Neural cell (in vitro differentiated cells): Measurements from ENCODE around the gene LTBP1. TPM values are rescaled to one million over a fixed set of nuclear protein-coding genes. Genes with fewer than 3 reads are reported as not detected.
A peak's percentile ranks its signal among the peaks of the same experiment; 100 is the strongest.

ENCODE experiments used
- H2AFZ ChIP-seq: fragments of 200-600, 300-800 bp; sonication (generic), shearing (Covaris generic); 2 replicates; pipeline ENCODE4 v1.6.0; 2014; ENCODE audit warnings: low read depth, mild to moderate bottlenecking, antibody characterized with exemption, low read length, moderate library complexity
- H3F3A ChIP-seq: fragments of 200-600 bp; shearing (Covaris generic); 2 replicates; pipeline ENCODE4 v1.6.1; 2016; ENCODE audit warnings: mild to moderate bottlenecking, moderate library complexity, mixed read lengths, antibody characterized with exemption, low read length; ENCODE audit not compliant: insufficient read depth, poor library complexity, severe bottlenecking
- H3K27ac ChIP-seq: fragments of 200-600, 300-800 bp; sonication (generic), shearing (Covaris generic); 2 replicates; pipeline ENCODE4 v1.5.1; 2014; ENCODE audit warnings: mild to moderate bottlenecking, low read length, moderate library complexity
- H3K27me3 ChIP-seq: fragments of 300-800, 200-600 bp; sonication (generic), shearing (Covaris generic); 2 replicates; pipeline ENCODE4 v1.6.0; 2014; ENCODE audit warnings: mild to moderate bottlenecking, low read depth, low read length, moderate library complexity; ENCODE audit not compliant: insufficient read depth
- H3K36me3 ChIP-seq: fragments of 300-800, 200-600 bp; sonication (generic), shearing (Covaris generic); 2 replicates; pipeline ENCODE4 v1.5.1; 2014; ENCODE audit warnings: mild to moderate bottlenecking, antibody characterized with exemption, low read length, moderate library complexity; ENCODE audit not compliant: insufficient read depth
- H3K4me2 ChIP-seq: fragments of 300-800, 200-600 bp; sonication (generic), shearing (Covaris generic); 2 replicates; pipeline ENCODE4 v1.6.0; 2014; ENCODE audit warnings: mild to moderate bottlenecking, low read length
- H3K4me3 ChIP-seq: fragments of 300-800, 200-600 bp; sonication (generic), shearing (Covaris generic); 2 replicates; pipeline ENCODE4 v1.5.1; 2014; ENCODE audit warnings: mild to moderate bottlenecking, low read length, moderate library complexity
- H3K79me2 ChIP-seq: fragments of 200-600 bp; shearing (Covaris generic); replicated peaks from 2 replicates; pipeline ENCODE4 v1.6.0; 2014; ENCODE audit warnings: mild to moderate bottlenecking, low read length, moderate library complexity; ENCODE audit not compliant: insufficient read depth
- H3K9ac ChIP-seq: fragments of 300-800, 200-600 bp; sonication (generic), shearing (Covaris generic); 2 replicates; pipeline ENCODE4 v1.6.1; 2016; ENCODE audit warnings: mild to moderate bottlenecking, low read length, mixed read lengths
- H3K9me2 ChIP-seq: fragments of 200-600 bp; shearing (Covaris generic); 2 replicates; pipeline ENCODE4 v1.6.1; 2016; ENCODE audit warnings: mild to moderate bottlenecking, low read length, mixed read lengths; ENCODE audit not compliant: insufficient read depth
- H3K9me3 ChIP-seq: fragments of 200-600, 300-800 bp; sonication (generic), shearing (Covaris generic); 2 replicates; pipeline ENCODE4 v1.6.1; 2016; ENCODE audit warnings: mild to moderate bottlenecking, mixed run types, low read length, moderate library complexity, mixed read lengths
- H4K20me1 ChIP-seq: fragments of 200-600 bp; shearing (Covaris generic); 2 replicates; pipeline ENCODE4 v1.6.1; 2016; ENCODE audit warnings: mild to moderate bottlenecking, mixed run types; ENCODE audit not compliant: insufficient read depth
- EP300 ChIP-seq: fragments of 450-650 bp; conservative IDR thresholded peaks from 2 replicates; pipeline ENCODE4 v1.6.1; 2014; ENCODE audit warnings: antibody characterized with exemption, mild to moderate bottlenecking, moderate library complexity; ENCODE audit not compliant: poor library complexity, severe bottlenecking
- EZH2 ChIP-seq: fragments of 200-600, 300-800 bp; shearing (Covaris generic), sonication (generic); IDR thresholded peaks from 2 replicates; pipeline ENCODE4 v1.6.1; 2014; ENCODE audit warnings: antibody characterized with exemption, low read length, borderline replicate concordance, mild to moderate bottlenecking; ENCODE audit not compliant: insufficient read depth, poor library complexity, severe bottlenecking
- MXI1 ChIP-seq: fragments of 450-650 bp; conservative IDR thresholded peaks from 2 replicates; pipeline ENCODE4 v1.6.1; 2014; ENCODE audit warnings: antibody characterized with exemption, mild to moderate bottlenecking; ENCODE audit not compliant: poor library complexity, severe bottlenecking
- POLR2AphosphoS5 ChIP-seq: IDR thresholded peaks from 2 replicates; pipeline ENCODE4 v1.6.1; 2012
- RAD21 ChIP-seq: fragments of 450-650 bp; conservative IDR thresholded peaks from 2 replicates; pipeline ENCODE4 v1.6.1; 2014; ENCODE audit warnings: antibody characterized with exemption, mild to moderate bottlenecking, moderate library complexity
- SMC3 ChIP-seq: fragments of 450-650 bp; conservative IDR thresholded peaks from 2 replicates; pipeline ENCODE4 v1.6.1; 2014; ENCODE audit warnings: antibody characterized with exemption, mild to moderate bottlenecking, moderate library complexity; ENCODE audit not compliant: poor library complexity
- TAF1 ChIP-seq: IDR thresholded peaks from 2 replicates; pipeline ENCODE4 v1.6.1; 2012; ENCODE audit warnings: low read depth
- polyA plus RNA-seq: library from polyadenylated mRNA; depleted of rRNA; stranded (reverse); fragments of >200 nt; gene quantifications from 2 replicates; pipeline ENCODE4 v1.2.3, GENCODE V29; 2014
- TF ChIP-seq, protein P1 (sequence below): fragments of 450-650 bp; IDR thresholded peaks from 2 replicates; pipeline ENCODE4 v1.5.1; 2014; ENCODE audit warnings: antibody characterized with exemption, mild to moderate bottlenecking, moderate library complexity; ENCODE audit not compliant: poor library complexity, severe bottlenecking
- TF ChIP-seq, protein P2 (sequence below): IDR thresholded peaks from 2 replicates; pipeline ENCODE4 v1.6.1; 2012; ENCODE audit warnings: borderline replicate concordance

Gene LTBP1
- polyA plus RNA-seq, 1 donor from 2014 or later, result 1.8 TPM

DNA sequence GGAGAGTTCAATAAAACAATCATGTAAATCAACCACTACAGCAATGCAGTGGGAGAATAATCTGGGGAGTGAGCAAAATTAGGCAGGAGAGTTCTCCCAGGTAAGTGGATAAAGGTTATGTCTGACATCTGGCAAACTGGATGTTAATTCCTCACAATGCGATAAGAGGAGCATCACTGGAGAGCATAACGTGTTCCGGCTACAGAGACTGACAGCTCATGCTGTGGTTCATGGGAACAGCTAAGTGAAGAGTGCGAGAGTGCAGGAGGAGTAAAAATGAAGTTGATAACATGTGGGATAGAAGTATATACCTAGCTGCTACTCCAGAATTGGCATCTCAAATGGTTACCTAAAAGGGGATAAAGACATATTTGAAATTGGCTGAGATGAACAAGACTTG is 153.2 kb downstream of the LTBP1 start:
- H3K79me2 ChIP-seq, result no peaks in the 10 kb centered on the region
- no peaks in the 10 kb centered on the region for H3K27me3 ChIP-seq
- H3K9ac ChIP-seq, result no peak overlapping the region
- H4K20me1 ChIP-seq, result no peaks in the 10 kb centered on the region
- H3K9me3 ChIP-seq, result no peaks in the 10 kb centered on the region
- H3K9me2 ChIP-seq, result no peaks in the 10 kb centered on the region
- no peaks in the 10 kb centered on the region for H3K36me3 ChIP-seq
- no peak overlapping the region for H3K4me2 ChIP-seq
- peak; percentile 13 for TF ChIP-seq POLR2AphosphoS5
- no peak for TF ChIP-seq SMC3
- no peak overlapping the region for H2AFZ ChIP-seq
- no peak overlapping the region for H3K27ac ChIP-seq
- H3K4me3 ChIP-seq, result no peak overlapping the region
- no peaks in the 10 kb centered on the region for H3F3A ChIP-seq

DNA sequence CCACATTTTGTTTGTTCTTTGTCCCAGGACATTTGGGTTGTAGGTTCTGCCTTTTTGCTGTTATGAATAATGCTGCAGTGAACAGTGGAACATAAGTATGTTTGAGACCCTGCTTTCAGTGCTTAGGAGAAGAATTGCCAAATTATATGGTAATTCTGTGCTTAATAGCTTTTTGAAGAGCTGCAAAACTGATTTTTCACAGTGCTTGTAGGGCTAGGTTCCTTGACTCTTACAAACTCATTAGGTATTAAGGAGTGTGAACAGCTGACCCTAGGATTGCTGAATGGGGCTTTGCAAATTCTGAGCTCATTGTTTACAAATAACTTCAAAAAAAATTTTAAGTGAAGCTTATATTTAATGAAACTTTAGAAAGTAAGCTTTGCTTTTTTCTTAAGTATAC is 154.2 kb downstream of the LTBP1 start:
- no peak overlapping the region for H3K4me3 ChIP-seq
- H3F3A ChIP-seq, result no peaks in the 10 kb centered on the region
- no peaks in the 10 kb centered on the region for H3K79me2 ChIP-seq
- TF ChIP-seq MXI1, result no peak
- TF ChIP-seq, protein P1, sequence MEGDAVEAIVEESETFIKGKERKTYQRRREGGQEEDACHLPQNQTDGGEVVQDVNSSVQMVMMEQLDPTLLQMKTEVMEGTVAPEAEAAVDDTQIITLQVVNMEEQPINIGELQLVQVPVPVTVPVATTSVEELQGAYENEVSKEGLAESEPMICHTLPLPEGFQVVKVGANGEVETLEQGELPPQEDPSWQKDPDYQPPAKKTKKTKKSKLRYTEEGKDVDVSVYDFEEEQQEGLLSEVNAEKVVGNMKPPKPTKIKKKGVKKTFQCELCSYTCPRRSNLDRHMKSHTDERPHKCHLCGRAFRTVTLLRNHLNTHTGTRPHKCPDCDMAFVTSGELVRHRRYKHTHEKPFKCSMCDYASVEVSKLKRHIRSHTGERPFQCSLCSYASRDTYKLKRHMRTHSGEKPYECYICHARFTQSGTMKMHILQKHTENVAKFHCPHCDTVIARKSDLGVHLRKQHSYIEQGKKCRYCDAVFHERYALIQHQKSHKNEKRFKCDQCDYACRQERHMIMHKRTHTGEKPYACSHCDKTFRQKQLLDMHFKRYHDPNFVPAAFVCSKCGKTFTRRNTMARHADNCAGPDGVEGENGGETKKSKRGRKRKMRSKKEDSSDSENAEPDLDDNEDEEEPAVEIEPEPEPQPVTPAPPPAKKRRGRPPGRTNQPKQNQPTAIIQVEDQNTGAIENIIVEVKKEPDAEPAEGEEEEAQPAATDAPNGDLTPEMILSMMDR, result no peak
- H3K27ac ChIP-seq, result no peak overlapping the region
- H3K4me2 ChIP-seq, result no peak overlapping the region
- no peak overlapping the region for H3K9ac ChIP-seq
- H4K20me1 ChIP-seq, result no peaks in the 10 kb centered on the region
- no peaks in the 10 kb centered on the region for H3K27me3 ChIP-seq
- no peaks in the 10 kb centered on the region for H3K9me2 ChIP-seq
- no peak overlapping the region for H2AFZ ChIP-seq
- no peaks in the 10 kb centered on the region for H3K9me3 ChIP-seq
- H3K36me3 ChIP-seq, result no peaks in the 10 kb centered on the region

DNA sequence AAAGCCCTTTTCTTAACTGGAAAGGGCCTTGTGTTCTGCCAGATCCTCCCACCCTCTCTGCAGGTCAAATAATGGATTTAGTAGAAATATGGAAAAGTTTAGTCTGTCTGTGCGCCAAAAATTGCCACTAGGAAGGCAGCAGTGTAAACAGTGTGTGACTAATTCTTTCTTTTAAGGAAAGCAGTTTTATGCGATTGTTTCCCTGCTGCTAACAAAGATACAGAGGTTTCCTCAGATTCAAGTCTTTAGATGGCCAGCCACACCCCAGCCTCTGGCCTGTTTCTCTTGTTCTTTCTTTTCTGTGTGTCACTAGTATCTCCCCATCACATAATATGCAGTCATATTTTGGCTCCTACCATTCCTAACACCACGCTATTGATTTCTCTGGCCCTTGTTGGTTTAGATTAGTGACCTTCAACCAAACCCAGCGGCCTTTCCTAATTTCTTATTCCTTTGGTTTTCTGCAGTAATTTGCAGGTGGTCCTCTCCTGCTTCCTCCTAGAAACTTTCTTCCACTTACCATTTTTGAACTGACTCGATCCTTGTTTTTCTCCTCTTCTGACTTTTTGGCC is 157.4 kb downstream of the LTBP1 start:
- no peak overlapping the region for H3K4me2 ChIP-seq

More for the DNA sequence above, 157.4 kb downstream of the LTBP1 start:
- Histone ChIP-seq H2AFZ (no peak overlapping the region), H3F3A (no peaks in the 10 kb centered on the region), H3K9me2 (no peaks in the 10 kb centered on the region), H3K9ac (no peak overlapping the region), H3K9me3 (no peaks in the 10 kb centered on the region), H3K79me2 (no peaks in the 10 kb centered on the region), H3K4me3 (no peak overlapping the region), H3K27ac (no peak overlapping the region), H4K20me1 (no peaks in the 10 kb centered on the region), H3K27me3 (no peaks in the 10 kb centered on the region), H3K36me3 (no peaks in the 10 kb centered on the region)
- TF ChIP-seq, protein P2, sequence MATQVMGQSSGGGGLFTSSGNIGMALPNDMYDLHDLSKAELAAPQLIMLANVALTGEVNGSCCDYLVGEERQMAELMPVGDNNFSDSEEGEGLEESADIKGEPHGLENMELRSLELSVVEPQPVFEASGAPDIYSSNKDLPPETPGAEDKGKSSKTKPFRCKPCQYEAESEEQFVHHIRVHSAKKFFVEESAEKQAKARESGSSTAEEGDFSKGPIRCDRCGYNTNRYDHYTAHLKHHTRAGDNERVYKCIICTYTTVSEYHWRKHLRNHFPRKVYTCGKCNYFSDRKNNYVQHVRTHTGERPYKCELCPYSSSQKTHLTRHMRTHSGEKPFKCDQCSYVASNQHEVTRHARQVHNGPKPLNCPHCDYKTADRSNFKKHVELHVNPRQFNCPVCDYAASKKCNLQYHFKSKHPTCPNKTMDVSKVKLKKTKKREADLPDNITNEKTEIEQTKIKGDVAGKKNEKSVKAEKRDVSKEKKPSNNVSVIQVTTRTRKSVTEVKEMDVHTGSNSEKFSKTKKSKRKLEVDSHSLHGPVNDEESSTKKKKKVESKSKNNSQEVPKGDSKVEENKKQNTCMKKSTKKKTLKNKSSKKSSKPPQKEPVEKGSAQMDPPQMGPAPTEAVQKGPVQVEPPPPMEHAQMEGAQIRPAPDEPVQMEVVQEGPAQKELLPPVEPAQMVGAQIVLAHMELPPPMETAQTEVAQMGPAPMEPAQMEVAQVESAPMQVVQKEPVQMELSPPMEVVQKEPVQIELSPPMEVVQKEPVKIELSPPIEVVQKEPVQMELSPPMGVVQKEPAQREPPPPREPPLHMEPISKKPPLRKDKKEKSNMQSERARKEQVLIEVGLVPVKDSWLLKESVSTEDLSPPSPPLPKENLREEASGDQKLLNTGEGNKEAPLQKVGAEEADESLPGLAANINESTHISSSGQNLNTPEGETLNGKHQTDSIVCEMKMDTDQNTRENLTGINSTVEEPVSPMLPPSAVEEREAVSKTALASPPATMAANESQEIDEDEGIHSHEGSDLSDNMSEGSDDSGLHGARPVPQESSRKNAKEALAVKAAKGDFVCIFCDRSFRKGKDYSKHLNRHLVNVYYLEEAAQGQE, result no peak
- TF ChIP-seq RAD21 (no peak), TAF1 (no peak), SMC3 (no peak), EP300 (no peak), POLR2AphosphoS5 (no peak), MXI1 (no peak), EZH2 (no peak)
- TF ChIP-seq, protein P1, result no peak
